ENCODE results near the gene PPARA.

DNA sequence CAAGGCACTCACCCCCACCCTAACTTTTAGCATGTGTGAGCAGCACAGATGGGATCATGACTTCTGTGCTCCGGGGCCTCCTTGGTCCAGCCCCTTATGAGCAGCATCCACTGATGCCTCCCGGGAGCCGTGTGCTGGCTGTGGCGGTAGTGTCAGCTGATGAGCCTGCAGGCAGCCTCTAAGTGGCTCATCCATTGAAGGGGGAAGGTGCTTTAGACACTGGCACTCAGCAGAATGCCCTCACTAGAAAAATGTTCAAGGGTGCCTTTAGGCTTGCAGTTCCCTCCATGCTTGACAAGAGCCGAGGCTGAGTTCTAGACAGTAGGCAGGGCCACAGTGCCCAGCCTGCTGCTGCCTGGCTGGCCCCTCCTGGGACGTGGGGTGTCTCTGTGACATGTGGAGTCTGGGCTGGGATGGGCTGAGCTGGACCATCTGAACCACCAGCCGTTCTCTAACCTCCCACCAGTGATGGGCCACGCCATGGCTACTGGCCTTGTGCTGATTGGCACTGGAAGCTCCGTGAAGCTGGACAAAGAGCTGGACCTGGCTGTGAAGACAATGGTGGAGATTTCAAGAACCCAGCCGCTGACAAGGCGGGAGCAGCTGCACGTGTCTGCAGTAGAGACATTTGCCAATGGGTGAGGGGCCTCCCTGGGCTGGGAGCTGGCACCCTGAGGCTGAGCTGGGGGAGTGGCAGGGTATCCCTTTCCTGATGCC, 123.3 kb downstream of the PPARA start:
- TF ChIP-seq, protein P1, sequence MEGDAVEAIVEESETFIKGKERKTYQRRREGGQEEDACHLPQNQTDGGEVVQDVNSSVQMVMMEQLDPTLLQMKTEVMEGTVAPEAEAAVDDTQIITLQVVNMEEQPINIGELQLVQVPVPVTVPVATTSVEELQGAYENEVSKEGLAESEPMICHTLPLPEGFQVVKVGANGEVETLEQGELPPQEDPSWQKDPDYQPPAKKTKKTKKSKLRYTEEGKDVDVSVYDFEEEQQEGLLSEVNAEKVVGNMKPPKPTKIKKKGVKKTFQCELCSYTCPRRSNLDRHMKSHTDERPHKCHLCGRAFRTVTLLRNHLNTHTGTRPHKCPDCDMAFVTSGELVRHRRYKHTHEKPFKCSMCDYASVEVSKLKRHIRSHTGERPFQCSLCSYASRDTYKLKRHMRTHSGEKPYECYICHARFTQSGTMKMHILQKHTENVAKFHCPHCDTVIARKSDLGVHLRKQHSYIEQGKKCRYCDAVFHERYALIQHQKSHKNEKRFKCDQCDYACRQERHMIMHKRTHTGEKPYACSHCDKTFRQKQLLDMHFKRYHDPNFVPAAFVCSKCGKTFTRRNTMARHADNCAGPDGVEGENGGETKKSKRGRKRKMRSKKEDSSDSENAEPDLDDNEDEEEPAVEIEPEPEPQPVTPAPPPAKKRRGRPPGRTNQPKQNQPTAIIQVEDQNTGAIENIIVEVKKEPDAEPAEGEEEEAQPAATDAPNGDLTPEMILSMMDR (IDR thresholded peaks at IDR 0.05): no peak
- TF ChIP-seq POLR2A (IDR thresholded peaks at IDR 0.05): no peak
